Immature natural killer cell (primary cell): ENCODE data around the gene TK1. TPM values are rescaled to one million over a fixed set of nuclear protein-coding genes. Genes with fewer than 3 reads are reported as not detected.
A peak's percentile ranks its signal among the peaks of the same experiment; 100 is the strongest.
"Not testable (repeated sequence)": the region's sequence is repeated elsewhere in the genome, so short reads cannot be mapped to it uniquely, and the experiment has no call there.

Experiments used
- DNase-seq, 3 donors: peaks; one replicate each; pipeline ENCODE4 v3.0.0; 2022; ENCODE audit warnings: mixed read lengths in 1 of 3
- H3K27ac Mint-ChIP-seq, 6 donors: one replicate each; pipeline ENCODE4 v1.8.0; 2020; ENCODE audit warnings: mixed read lengths in 6 of 6, mild to moderate bottlenecking in 5 of 6, inconsistent platforms in 4 of 6, moderate library complexity in 3 of 6
- H3K27me3 Mint-ChIP-seq, 3 donors: one replicate each; pipeline ENCODE4 v1.8.0; 2020 to 2021; ENCODE audit warnings: low read depth in 3 of 3, mild to moderate bottlenecking in 3 of 3, mixed read lengths in 3 of 3, moderate library complexity in 3 of 3, inconsistent platforms in 1 of 3
- H3K36me3 Mint-ChIP-seq, 3 donors: one replicate each; pipeline ENCODE4 v1.8.0; 2020; ENCODE audit warnings: mixed read lengths in 3 of 3, inconsistent platforms in 2 of 3, mild to moderate bottlenecking in 2 of 3
- H3K4me1 Mint-ChIP-seq, 2 donors: one replicate each; pipeline ENCODE4 v1.8.0; 2020; ENCODE audit warnings: inconsistent platforms in 2 of 2, mild to moderate bottlenecking in 2 of 2, mixed read lengths in 2 of 2, moderate library complexity in 1 of 2
- H3K4me3 Mint-ChIP-seq, 5 donors: one replicate each; pipeline ENCODE4 v1.8.0; 2020; ENCODE audit warnings: mild to moderate bottlenecking in 5 of 5, mixed read lengths in 5 of 5, inconsistent platforms in 3 of 5, moderate library complexity in 3 of 5
- H3K9me3 Mint-ChIP-seq, 6 donors: one replicate each; pipeline ENCODE4 v1.8.0; 2020; ENCODE audit warnings: mild to moderate bottlenecking in 6 of 6, mixed read lengths in 6 of 6, inconsistent platforms in 4 of 6, moderate library complexity in 3 of 6
- polyA plus RNA-seq, 3 donors: library from polyadenylated mRNA; unstranded; fragments of 300-500 nt; fragmentation: Illumina TruSeq; gene quantifications; one replicate each; pipeline ENCODE4 v1.2.3, GENCODE V29; 2021

TK1 gene
- polyA plus RNA-seq, 3 donors from 2014 or later, result 11.3 to 19.7 (median 13.1) TPM

GRCh38 chr17:78144736-78145641 lies 41.9 kb downstream of the TK1 start:
- Mint-ChIP-seq H3K27ac (no peak overlapping the region), H3K4me1 (peaks cover 28 to 35% of the 10 kb centered on the region in 2 donors), H3K36me3 (peaks cover 0 to 3% (median 3%) of the 10 kb centered on the region in 3 donors), H3K4me3 (no peak overlapping the region), H3K9me3 (no peaks in the 10 kb centered on the region), H3K27me3 (peaks cover 2 to 5% (median 5%) of the 10 kb centered on the region in 3 donors)
- DNase-seq, result no peak

GRCh38 chr17:78144147-78144719 lies 42.6 kb downstream of the TK1 start:
- peaks cover 0 to 4% (median 3%) of the 10 kb centered on the region in 3 donors for H3K36me3 Mint-ChIP-seq
- H3K27ac Mint-ChIP-seq, result peak overlapping the region in 2 of 6 donors; percentile 4 to 16

GRCh38 chr17:78143214-78144146 lies 43.4 kb downstream of the TK1 start:
- peaks cover 39 to 42% of the 10 kb centered on the region in 2 donors for H3K4me1 Mint-ChIP-seq
- DNase-seq, result no peak
- peaks cover 2 to 7% (median 6%) of the 10 kb centered on the region in 3 donors for H3K27me3 Mint-ChIP-seq
- H3K9me3 Mint-ChIP-seq, result no peaks in the 10 kb centered on the region
- H3K4me3 Mint-ChIP-seq, result no peak overlapping the region
- peak overlapping the region in 4 of 6 donors; percentile 7 to 32 (median 18) for H3K27ac Mint-ChIP-seq
- peaks cover 0 to 4% (median 3%) of the 10 kb centered on the region in 3 donors for H3K36me3 Mint-ChIP-seq

More at GRCh38 chr17:78144147-78144719, 42.6 kb downstream of the TK1 start:
- peaks cover 2 to 6% (median 5%) of the 10 kb centered on the region in 3 donors for H3K27me3 Mint-ChIP-seq
- no peaks in the 10 kb centered on the region for H3K9me3 Mint-ChIP-seq
- DNase-seq, result no peak
- H3K4me1 Mint-ChIP-seq, result peaks cover 36 to 39% of the 10 kb centered on the region in 2 donors
- H3K4me3 Mint-ChIP-seq, result no peak overlapping the region

- DNase-seq, result no peak
- Mint-ChIP-seq H3K4me1 (peaks cover 45 to 48% of the 10 kb centered on the region in 2 donors), H3K36me3 (peaks cover 0 to 5% (median 4%) of the 10 kb centered on the region in 3 donors), H3K9me3 (no peaks in the 10 kb centered on the region), H3K4me3 (no peak overlapping the region), H3K27me3 (peaks cover 2 to 12% (median 8%) of the 10 kb centered on the region in 3 donors), H3K27ac (peak overlapping the region in 3 of 6 donors; percentile 16 to 24 (median 17))
These were observed 44.6 kb downstream of the TK1 start for GRCh38 chr17:78142119-78142861.

GRCh38 chr17:78141437-78142118 lies 45.3 kb downstream of the TK1 start:
- Mint-ChIP-seq H3K27me3 (peaks cover 2 to 15% (median 9%) of the 10 kb centered on the region in 3 donors), H3K9me3 (no peaks in the 10 kb centered on the region), H3K27ac (peak overlapping the region in 3 of 6 donors; percentile 62 to 84 (median 64)), H3K4me1 (peaks cover 52 to 54% of the 10 kb centered on the region in 2 donors), H3K4me3 (peak overlapping the region in 2 of 5 donors; percentile 18 to 30), H3K36me3 (peaks cover 0 to 6% (median 4%) of the 10 kb centered on the region in 3 donors)
- DNase-seq, result no peak

GRCh38 chr17:78140169-78141051 lies 46.4 kb downstream of the TK1 start:
- peak overlapping the region; percentile 80 to 92 (median 87) for H3K27ac Mint-ChIP-seq
- H3K9me3 Mint-ChIP-seq, result no peaks in the 10 kb centered on the region
- H3K4me3 Mint-ChIP-seq, result peak overlapping the region; percentile 49 to 72 (median 63)
- peak; percentile 85 to 91 (median 89) for DNase-seq
- peaks cover 4 to 17% (median 12%) of the 10 kb centered on the region in 3 donors for H3K27me3 Mint-ChIP-seq
- peaks cover 64% of the 10 kb centered on the region in 2 donors for H3K4me1 Mint-ChIP-seq
- peaks cover 8 to 14% (median 10%) of the 10 kb centered on the region in 3 donors for H3K36me3 Mint-ChIP-seq

GRCh38 chr17:78139861-78140168 lies 47.0 kb downstream of the TK1 start:
- Mint-ChIP-seq H3K27me3 (peaks cover 4 to 17% (median 13%) of the 10 kb centered on the region in 3 donors), H3K4me1 (peaks cover 66 to 70% of the 10 kb centered on the region in 2 donors), H3K36me3 (peaks cover 9 to 16% (median 11%) of the 10 kb centered on the region in 3 donors), H3K27ac (peak overlapping the region; percentile 80 to 92 (median 87)), H3K4me3 (peak overlapping the region; percentile 49 to 72 (median 63))
- H3K9me3 Mint-ChIP-seq, DNase-seq: not testable (repeated sequence)

- Mint-ChIP-seq H3K36me3 (peaks cover 18 to 26% (median 20%) of the 10 kb centered on the region in 3 donors), H3K4me3 (peak overlapping the region in 1 of 5 donors; percentile 19), H3K27me3 (peaks cover 5 to 24% (median 17%) of the 10 kb centered on the region in 3 donors), H3K27ac (peak overlapping the region; percentile 69 to 90 (median 86)), H3K4me1 (peaks cover 75 to 84% of the 10 kb centered on the region in 2 donors), H3K9me3 (no peaks in the 10 kb centered on the region)
- DNase-seq, result no peak
These were observed 48.4 kb downstream of the TK1 start for GRCh38 chr17:78138204-78139060.

- peak overlapping the region; percentile 82 to 90 (median 89) for H3K27ac Mint-ChIP-seq
- DNase-seq, result peak; percentile 64 to 69 (median 65)
- peaks cover 78 to 90% of the 10 kb centered on the region in 2 donors for H3K4me1 Mint-ChIP-seq
- H3K27me3 Mint-ChIP-seq, result peaks cover 8 to 24% (median 17%) of the 10 kb centered on the region in 3 donors
- H3K36me3 Mint-ChIP-seq, result peaks cover 18 to 26% (median 20%) of the 10 kb centered on the region in 3 donors
- no peaks in the 10 kb centered on the region for H3K9me3 Mint-ChIP-seq
- H3K4me3 Mint-ChIP-seq, result peak overlapping the region in 4 of 5 donors; percentile 63 to 73 (median 65)
These were observed 49.3 kb downstream of the TK1 start for GRCh38 chr17:78137392-78138203.
